DND-41 (cell line): Measurements from ENCODE around the gene P2RX5.

ENCODE experiments used
- CTCF ChIP-seq: IDR thresholded peaks from 2 replicates; pipeline ENCODE4 v1.5.1; 2012; ENCODE audit warnings: borderline replicate concordance, low read length, moderate library complexity, mild to moderate bottlenecking; ENCODE audit not compliant: poor library complexity, severe bottlenecking; ENCODE audit errors: extremely low read depth
- EZH2 ChIP-seq: IDR thresholded peaks from 3 replicates; pipeline ENCODE4 v1.6.1; 2012; ENCODE audit warnings: borderline replicate concordance, low read depth, mild to moderate bottlenecking, moderate library complexity, low read length, inconsistent platforms; ENCODE audit not compliant: severe bottlenecking

GRCh38 chr17:3658784-3659449 is 37.0 kb downstream of the P2RX5 start:
- TF ChIP-seq CTCF (no peak), EZH2 (no peak)
